K562 (cell line): Measurements from ENCODE around the gene CTDSPL. TPM values are rescaled to one million over a fixed set of nuclear protein-coding genes. Genes with fewer than 3 reads are reported as not detected.

Experiments used
- ATAC-seq: fragments of 200-7000 bp; cut with Tn5 transposase; 3 replicates; pipeline ENCODE4 v1.9.1; 2020; ENCODE audit warnings: moderate library complexity
- BruUV-seq: library from RNA; stranded (reverse); fragments of 400-500 nt; replicated peaks from 2 replicates; lab custom pipeline; 2021; lab: Mats Ljungman, UMichigan
- CTCF ChIA-PET: fragments of 300-600 bp; formaldehyde crosslinking; extraction: SDS; loops from one replicate; lab custom pipeline; 2021; ENCODE audit warnings: low intra/inter-chr PET ratio; lab: Yijun Ruan, JAX
- POLR2A ChIA-PET: fragments of 300-600, 350-650 bp; sonication (Branson Sonifier 250); formaldehyde crosslinking; extraction: SDS; loops from one replicate; lab custom pipeline; 2021; ENCODE audit warnings: antibody characterized with exemption, inconsistent platforms; lab: Yijun Ruan, JAX
- DNase-seq, 4 experiments: peaks; one replicate each; pipeline versions ENCODE4 v3.0.0 to v3.0.0-alpha.2; 2011 to 2018; ENCODE audit warnings: low spot score in 3 of 4, mixed read lengths in 3 of 4; ENCODE audit errors: extremely low read depth in 1 of 4
- FAIRE-seq: peaks from 2 replicates; lab custom pipeline; 2011; peaks lifted over from hg19 to GRCh38; lab: Jason Lieb, UNC
- H2AFZ ChIP-seq: 2 replicates; pipeline ENCODE4 v1.6.0; 2011; ENCODE audit warnings: low read depth, low read length, control low read depth, inconsistent platforms
- H3K27ac ChIP-seq: fragments of 200-600 bp; 3 replicates; pipeline ENCODE4 v1.8.0; 2011; ENCODE audit warnings: low read depth, mild to moderate bottlenecking, control low read depth, inconsistent platforms, low read length, moderate library complexity, mixed read lengths; ENCODE audit errors: extremely low read depth
- H3K27me3 ChIP-seq, 2 experiments: fragments of 300-600 bp in 1 of 2; 2 replicates in 1 of 2; 3 replicates in 1 of 2; pipeline versions ENCODE4 v1.6.0 to v1.8.0; 2011; ENCODE audit warnings: inconsistent platforms in 2 of 2, low read length in 2 of 2, mild to moderate bottlenecking in 1 of 2, mixed read lengths in 1 of 2, moderate library complexity in 1 of 2; ENCODE audit not compliant: control insufficient read depth in 2 of 2, insufficient read depth in 2 of 2
- H3K36me3 ChIP-seq: fragments of 300-600 bp; 3 replicates; pipeline ENCODE4 v1.8.0; 2011; ENCODE audit warnings: mild to moderate bottlenecking, low read length, inconsistent platforms; ENCODE audit not compliant: control insufficient read depth, insufficient read depth
- H3K4me1 ChIP-seq, 2 experiments: fragments of 200-600 bp in 1 of 2; replicated peaks in 1 of 2; 2 replicates in 1 of 2; 3 replicates in 1 of 2; pipeline versions ENCODE4 v1.5.1 to v1.8.0; 2011; ENCODE audit warnings: inconsistent platforms in 2 of 2, low read length in 2 of 2, mild to moderate bottlenecking in 1 of 2, mixed read lengths in 1 of 2, moderate library complexity in 1 of 2; ENCODE audit not compliant: control insufficient read depth in 2 of 2, insufficient read depth in 2 of 2
- H3K4me2 ChIP-seq: 2 replicates; pipeline ENCODE4 v1.6.1; 2011; ENCODE audit warnings: low read length, control low read depth, inconsistent platforms, mixed read lengths; ENCODE audit not compliant: insufficient read depth
- H3K4me3 ChIP-seq: fragments of 200-600 bp; sonication (generic), shearing (Covaris generic); 2 replicates; pipeline ENCODE4 v1.5.1; 2016; ENCODE audit warnings: control low read depth, inconsistent platforms
- H3K79me2 ChIP-seq: fragments of 200-600 bp; 3 replicates; pipeline ENCODE4 v1.8.0; 2011; ENCODE audit warnings: low read length, inconsistent platforms; ENCODE audit not compliant: control insufficient read depth, insufficient read depth
- H3K9ac ChIP-seq, 2 experiments: 2 replicates each; pipeline versions ENCODE4 v1.6.0 to v1.6.1; 2011; ENCODE audit warnings: low read depth in 2 of 2, low read length in 2 of 2, control low read depth in 1 of 2, inconsistent platforms in 1 of 2, mild to moderate bottlenecking in 1 of 2, mixed read lengths in 1 of 2; ENCODE audit not compliant: insufficient read depth in 1 of 2
- H3K9me1 ChIP-seq: one replicate; pipeline ENCODE4 v1.6.0; 2011; ENCODE audit warnings: inconsistent platforms, mild to moderate bottlenecking, low read length, moderate library complexity; ENCODE audit not compliant: control insufficient read depth, insufficient read depth
- H3K9me3 ChIP-seq: replicated peaks from 2 replicates; pipeline ENCODE4 v1.5.1; 2011; ENCODE audit warnings: low read depth, low read length, inconsistent platforms; ENCODE audit not compliant: control insufficient read depth, insufficient read depth
- H4K20me1 ChIP-seq: replicated peaks from 2 replicates; pipeline ENCODE4 v1.6.1; 2011; ENCODE audit warnings: low read length, inconsistent platforms, mixed read lengths; ENCODE audit not compliant: control insufficient read depth, insufficient read depth
- CBX3 ChIP-seq, 2 experiments: IDR thresholded peaks; 1 replicate in 1 of 2; 2 replicates in 1 of 2; pipeline ENCODE4 v1.6.1; 2012; ENCODE audit warnings: inconsistent platforms in 2 of 2, low read length in 2 of 2, borderline replicate concordance in 1 of 2, control low read depth in 1 of 2
- CEBPZ ChIP-seq: fragments of 150-350 bp; IDR thresholded peaks from 2 replicates; pipeline ENCODE4 v1.6.1; 2014; ENCODE audit warnings: low read depth, mild to moderate bottlenecking, low read length, borderline replicate concordance
- GABPB2 ChIP-seq: fragments of 250-450 bp; sonication (Bioruptor Pico); conservative IDR thresholded peaks from 2 replicates; pipeline ENCODE4 v1.5.1; 2021; ENCODE audit warnings: mild to moderate bottlenecking
- MAFK ChIP-seq: IDR thresholded peaks from 2 replicates; pipeline ENCODE4 v1.6.1; 2011; ENCODE audit warnings: low read length, improper control_type of control experiment
- RBM25 ChIP-seq: fragments of 200-400 bp; formaldehyde crosslinking; IDR thresholded peaks from 2 replicates; pipeline ENCODE4 v1.6.1; 2018; ENCODE audit warnings: low read length, low read depth, moderate library complexity; ENCODE audit not compliant: severe bottlenecking
- SFPQ ChIP-seq: fragments of 200-400 bp; formaldehyde crosslinking; IDR thresholded peaks from 2 replicates; pipeline ENCODE4 v1.6.1; 2017; ENCODE audit warnings: mild to moderate bottlenecking, low read depth, low read length, moderate library complexity
- TAF1 ChIP-seq: IDR thresholded peaks from 2 replicates; pipeline ENCODE4 v1.6.1; 2011; ENCODE audit warnings: mild to moderate bottlenecking, low read length, moderate library complexity; ENCODE audit not compliant: insufficient read depth, control insufficient read depth, severe bottlenecking; ENCODE audit errors: extremely low read depth
- THAP12 ChIP-seq: fragments of 250-450 bp; sonication (Bioruptor Pico); IDR thresholded peaks from 2 replicates; pipeline ENCODE4 v1.9.0; 2021; ENCODE audit warnings: mild to moderate bottlenecking, inconsistent platforms
- USF2 ChIP-seq: sonication (generic); formaldehyde crosslinking; IDR thresholded peaks from 2 replicates; pipeline ENCODE4 v1.5.0; 2020; ENCODE audit warnings: missing genetic modification reagents
- ZFP36 ChIP-seq: fragments of 150-350 bp; IDR thresholded peaks from 2 replicates; pipeline ENCODE4 v1.6.1; 2018; ENCODE audit warnings: low read length, low read depth; ENCODE audit not compliant: partially characterized antibody
- ZNF507 ChIP-seq: conservative IDR thresholded peaks from 2 replicates; pipeline ENCODE4 v1.6.1; 2017; ENCODE audit warnings: missing genetic modification characterization, missing compliant biosample characterization
- in situ Hi-C: fragments of 300-500 bp; cut with MboI; formaldehyde crosslinking; loops from 4 replicates; pipeline ENCODE4 v1.15.0; 2018; ENCODE audit warnings: inconsistent platforms, mixed read lengths
- intact Hi-C: fragments of 100-400 bp; cut with micrococcal nuclease; formaldehyde crosslinking; loops from 2 replicates; pipeline ENCODE4 v1.14.2; 2022
- polyA plus RNA-seq, 8 experiments: library from polyadenylated mRNA; depleted of rRNA in 4 of 8; stranded (reverse) in 5 of 8; unstranded in 3 of 8; fragments of >200 nt; fragmentation: Nextera tagmentation in 2 of 8; fragmentation: Illumina TruSeq in 1 of 8; extraction: Ambion mirVana in 2 of 8; extraction: Trizol in 1 of 8; gene quantifications; 2 replicates each; pipeline versions ENCODE4 v1.2.1 to v1.2.3, GENCODE V29; 2011 to 2014; ENCODE audit warnings: inconsistent platforms in 1 of 8, missing spikeins in 1 of 8
- total RNA-seq, 7 experiments: library from RNA; depleted of rRNA in 6 of 7; stranded (reverse); fragments of >200 nt in 6 of 7; fragmentation: Illumina TruSeq in 2 of 7; extraction: Trizol in 2 of 7; gene quantifications; 2 replicates each; pipeline versions ENCODE4 v1.2.1 to v1.2.3, GENCODE V29; 2011 to 2021; ENCODE audit warnings: low replicate concordance in 1 of 7

CTDSPL gene
- total and polyA plus RNA-seq, 9 of the 15 experiments (the other 6 are each of a cell fraction or from before 2014, with no cell fraction given) = 5.1 to 19.3 (median 11.3) TPM

- TF ChIP-seq ZNF507 (tag) = no peak
- no peak for TF ChIP-seq MAFK
- TF ChIP-seq TAF1 = no peak
- no peak for TF ChIP-seq USF2 (CRISPR knock-in tag)
- no peak for TF ChIP-seq CEBPZ
Measured at GRCh38 chr3:37872413-37873160, 10.9 kb downstream of the CTDSPL start (continued).

GRCh38 chr3:37876279-37876678 lies 14.6 kb downstream of the CTDSPL start:
- POLR2A ChIA-PET = no interaction called here
- intact Hi-C loops = no loop called here
- no peak for TF ChIP-seq SFPQ
- 0 out of 3 replicates have a peak, but pooled peaks of 1 of the 2 experiments have one; percentile 27 for TF ChIP-seq CBX3 (IDR thresholded peaks at IDR 0.05; ENCODE audit: borderline replicate concordance in 1 of 2, low read length in 2 of 2)
- TF ChIP-seq ZFP36 = peak; percentile 64
- peak; percentile 91 for TF ChIP-seq RBM25
- no peak for TF ChIP-seq THAP12 (CRISPR knock-in tag)
- no peak for TF ChIP-seq GABPB2 (CRISPR knock-in tag)

More at GRCh38 chr3:37876279-37876678, 14.6 kb downstream of the CTDSPL start:
- Histone ChIP-seq H3K9ac (no peak overlapping the region), H4K20me1 (no peaks in the 10 kb centered on the region), H3K36me3 (no peaks in the 10 kb centered on the region), H3K4me2 (no peak overlapping the region), H3K9me3 (no peaks in the 10 kb centered on the region), H3K27ac (no peak overlapping the region), H3K79me2 (no peaks in the 10 kb centered on the region), H3K27me3 (no peaks in the 10 kb centered on the region), H2AFZ (no peak overlapping the region), H3K4me1 (no peaks in the 10 kb centered on the region), H3K9me1 (no peaks in the 10 kb centered on the region), H3K4me3 (no peak overlapping the region)
- in situ Hi-C loops = no loop called here
- no TSS peak for BruUV-seq
- no peak for FAIRE-seq
- no peak for DNase-seq
- no peak for ATAC-seq
- CTCF ChIA-PET = no interaction called here
